Colon (tissue), 2 donors: ENCODE results near the gene SMAD6.

Source experiments
- FAIRE-seq: peaks from 2 replicates; lab custom pipeline; 2012; peaks lifted over from hg19 to GRCh38; lab: Jason Lieb, UNC
- donor health status: control.
- donor health status: control.

Gene SMAD6

DNA sequence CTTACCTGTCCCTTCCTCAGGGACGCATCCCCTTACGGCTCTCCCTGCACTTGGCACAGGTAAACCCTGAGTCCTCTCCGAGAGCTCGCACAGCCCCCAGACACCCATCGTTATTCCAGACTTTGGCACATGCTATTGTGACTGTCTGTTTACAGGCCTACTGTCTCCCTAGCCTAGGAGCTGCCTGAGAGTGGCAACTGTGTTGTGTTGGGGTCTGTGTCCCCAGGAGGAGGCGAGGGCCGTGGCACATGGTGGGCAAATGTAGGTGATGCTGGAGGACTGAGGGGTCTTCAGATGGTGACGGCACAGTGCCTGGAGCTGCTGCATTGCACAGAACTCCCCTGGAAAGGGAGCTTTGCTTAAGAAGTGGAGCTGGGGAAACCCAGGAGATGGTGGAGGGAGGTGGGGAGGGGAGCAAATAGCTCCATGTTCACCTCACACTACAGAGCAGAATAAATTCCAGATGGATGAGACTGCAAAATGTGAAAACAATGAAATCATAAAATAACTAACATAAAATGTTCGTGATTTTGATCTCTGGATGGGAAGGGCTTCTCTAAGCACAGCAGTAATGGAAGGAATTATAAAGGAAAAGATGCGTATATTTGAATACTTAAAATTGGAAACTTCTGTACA, 96.5 kb downstream of the SMAD6 start:
- no peak for FAIRE-seq

GRCh38 chr15:66799242-66799641, 97.2 kb downstream of the SMAD6 start:
- no peak for FAIRE-seq

GRCh38 chr15:66800584-66801235, 98.7 kb downstream of the SMAD6 start:
- FAIRE-seq = no peak

DNA sequence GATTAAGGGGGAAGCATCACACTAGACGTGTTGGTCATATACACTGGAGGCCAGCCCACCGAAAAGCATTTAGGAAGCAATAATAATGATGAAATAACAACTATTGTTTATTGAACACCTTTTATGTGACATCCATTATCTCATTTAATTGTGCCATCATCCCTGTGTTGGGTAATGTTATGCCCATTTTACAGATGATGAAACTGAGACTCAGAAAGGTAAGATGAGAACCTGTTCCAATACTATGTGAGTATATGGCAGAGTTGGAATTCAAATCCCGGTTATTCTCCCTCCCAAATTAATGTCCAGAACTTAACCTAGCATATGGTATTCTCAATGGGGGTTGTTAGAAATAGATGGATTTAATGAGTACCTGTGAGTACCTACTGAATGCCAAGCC, 99.2 kb downstream of the SMAD6 start:
- no peak for FAIRE-seq

GRCh38 chr15:66802025-66803001, 100.3 kb downstream of the SMAD6 start:
- no peak for FAIRE-seq

DNA sequence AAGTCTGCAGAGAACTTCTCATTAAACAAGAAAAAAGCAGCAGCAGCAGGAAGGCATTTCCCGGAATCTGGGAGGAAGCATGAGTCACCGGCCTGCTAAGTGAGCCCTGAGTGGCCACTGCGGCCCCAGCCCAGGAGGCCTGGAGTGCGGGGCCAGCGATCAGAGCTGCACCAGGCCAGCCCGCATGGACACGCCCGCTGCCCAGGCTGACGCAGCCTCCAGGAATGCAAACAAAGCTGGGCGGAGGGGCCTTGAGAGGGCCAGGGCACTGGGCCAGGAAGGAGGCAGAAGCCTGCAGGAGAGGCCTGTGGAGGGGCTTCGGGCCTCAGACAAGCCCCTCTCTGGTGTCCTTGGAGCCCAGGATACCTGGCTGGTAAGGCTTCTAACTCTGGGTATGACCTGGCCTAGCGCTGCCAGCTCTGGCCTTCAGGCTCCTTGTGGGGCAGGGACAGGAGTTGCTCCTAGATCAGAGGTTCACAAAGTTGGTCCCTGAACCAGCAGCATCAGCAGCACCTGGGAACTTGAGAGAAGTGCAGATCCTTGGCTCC, 101.2 kb downstream of the SMAD6 start:
- FAIRE-seq = no peak

DNA sequence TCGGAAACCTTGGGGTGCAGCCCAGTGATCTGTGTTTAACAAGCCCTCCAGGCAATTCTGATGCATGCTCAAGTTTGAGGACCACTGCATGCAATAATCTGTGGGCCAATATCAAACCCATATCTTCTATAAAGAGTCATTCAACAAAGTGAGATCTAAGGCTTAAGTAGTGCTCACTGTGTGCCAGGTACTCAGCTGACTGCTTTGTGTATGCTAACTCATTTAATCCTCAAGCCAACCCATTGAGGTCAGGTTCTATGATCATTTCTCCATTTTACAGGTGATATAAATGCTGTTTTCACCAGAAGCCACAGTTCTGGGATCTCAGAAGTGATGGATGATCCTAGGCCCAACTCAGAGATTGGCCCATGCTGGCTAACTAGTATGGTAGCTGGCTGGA, 101.7 kb downstream of the SMAD6 start:
- no peak for FAIRE-seq

DNA sequence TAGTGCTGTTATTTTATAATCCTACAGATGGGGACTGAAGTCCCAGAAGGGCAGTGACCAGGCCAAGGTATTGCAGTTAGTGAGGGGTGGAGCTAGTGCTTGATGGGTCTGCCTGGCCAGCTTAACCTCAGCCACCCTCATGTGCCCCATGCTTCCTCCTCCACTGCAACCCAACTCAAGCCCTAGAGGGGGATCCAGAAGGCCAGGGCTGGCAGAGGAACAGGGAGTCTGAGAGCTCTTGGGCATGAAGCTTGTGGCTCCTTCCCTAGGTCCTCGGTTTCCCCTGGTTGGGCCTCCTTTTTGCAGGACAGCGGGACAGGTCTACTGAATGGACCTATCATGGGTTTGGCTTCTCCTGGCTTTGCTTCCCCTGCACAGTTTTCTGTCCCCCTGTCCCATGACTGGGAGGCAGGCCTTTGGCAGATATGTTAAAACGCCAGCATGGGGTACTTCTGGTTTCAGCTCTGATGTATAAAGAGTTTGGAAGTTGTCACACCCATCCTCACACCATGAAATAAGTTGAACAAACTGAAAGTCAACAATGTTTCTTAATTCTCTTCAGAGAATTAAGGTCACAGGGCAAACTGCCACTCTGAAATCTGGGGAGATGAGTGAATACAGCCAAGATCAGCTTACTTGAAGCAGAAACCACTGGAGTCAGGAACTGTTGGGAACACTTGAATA, 103.3 kb downstream of the SMAD6 start:
- FAIRE-seq = no peak

DNA sequence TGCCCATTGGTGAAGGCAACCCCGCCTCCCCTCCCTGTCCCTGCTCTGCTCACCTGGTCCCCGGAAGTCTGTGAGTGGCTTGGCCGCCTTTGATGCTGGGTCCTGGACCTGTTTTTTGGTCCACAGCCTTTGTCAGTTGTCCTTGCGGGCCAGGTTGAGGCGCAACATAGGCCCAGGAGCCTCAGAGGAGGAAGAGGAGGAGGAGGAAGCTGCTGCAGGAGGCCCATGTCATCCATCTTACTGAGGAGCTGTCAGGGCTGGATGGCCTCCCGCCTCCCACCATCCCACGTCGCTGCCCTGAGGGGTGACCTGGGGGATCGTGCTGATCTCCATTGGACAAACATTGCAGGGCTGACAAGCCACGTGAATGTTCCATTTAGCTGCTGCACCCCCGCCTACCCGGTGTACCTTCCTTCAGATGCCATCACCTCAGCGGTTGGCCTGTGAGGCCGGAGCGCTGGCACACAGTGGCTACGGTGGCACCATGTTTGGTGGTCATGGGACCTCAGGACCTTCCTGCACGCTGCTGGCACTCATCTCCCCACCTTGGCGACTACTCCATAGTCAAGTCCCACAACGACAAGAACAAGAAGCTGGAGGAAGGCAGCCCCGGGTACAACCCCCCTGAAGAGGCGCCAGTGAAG, 106.3 kb downstream of the SMAD6 start:
- FAIRE-seq = no peak

GRCh38 chr15:66809664-66810063, 107.6 kb downstream of the SMAD6 start:
- FAIRE-seq = no peak

DNA sequence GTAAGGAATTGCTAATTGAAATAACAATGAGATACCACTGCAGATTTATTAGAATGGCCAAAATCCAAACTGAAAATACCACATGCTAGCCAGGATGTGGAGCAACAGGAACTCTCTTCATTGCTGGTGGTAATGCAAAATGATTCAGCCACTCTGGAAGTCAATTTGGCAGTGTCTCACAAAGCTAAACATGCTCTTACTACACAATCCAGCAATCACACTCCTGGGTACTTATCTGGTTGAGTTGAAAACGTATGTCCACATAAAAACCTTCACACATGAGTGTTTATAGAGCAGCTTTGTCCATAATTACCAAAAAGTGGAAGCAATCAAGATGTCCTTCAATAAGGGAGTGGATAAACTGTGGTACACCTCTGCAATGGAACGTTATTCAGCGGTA, 113.3 kb downstream of the SMAD6 start:
- FAIRE-seq = no peak

DNA sequence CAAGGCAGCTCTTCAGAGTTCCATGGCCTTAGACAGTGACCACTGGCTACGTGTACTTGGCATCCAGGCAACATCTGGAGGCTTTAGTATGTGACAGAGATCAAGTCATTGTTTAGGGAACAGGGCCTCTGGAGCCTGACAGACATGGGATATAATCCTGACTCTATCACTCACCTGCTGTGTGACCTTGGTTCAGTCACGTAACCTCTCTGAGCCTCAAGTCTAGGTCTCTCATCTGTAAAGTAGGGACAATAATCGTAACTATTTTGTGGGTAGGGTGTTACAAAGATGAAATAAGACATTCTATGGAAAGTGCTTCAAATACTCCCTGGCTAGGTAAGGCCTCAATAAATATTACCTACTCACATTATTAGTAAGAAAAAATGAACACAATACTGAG, 114.2 kb downstream of the SMAD6 start:
- FAIRE-seq = no peak

DNA sequence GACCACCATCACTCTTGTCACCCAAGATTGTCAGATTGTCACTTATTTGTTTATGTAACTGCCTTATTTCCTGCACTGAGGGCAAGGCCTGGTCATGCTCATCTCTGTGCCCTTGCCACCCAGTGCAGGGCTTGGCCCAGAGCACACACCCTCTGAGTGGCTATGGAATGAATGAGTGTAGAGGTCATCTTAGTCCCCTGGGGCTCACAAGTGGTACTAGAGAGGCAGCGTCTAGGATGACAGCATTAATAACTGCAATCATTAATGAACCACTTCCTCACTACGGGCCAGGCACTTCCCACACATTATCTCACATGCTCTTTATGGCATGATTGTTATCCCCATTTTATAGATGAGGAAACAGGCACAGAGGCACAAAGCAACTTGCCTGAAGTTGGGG, 117.0 kb downstream of the SMAD6 start:
- no peak for FAIRE-seq

DNA sequence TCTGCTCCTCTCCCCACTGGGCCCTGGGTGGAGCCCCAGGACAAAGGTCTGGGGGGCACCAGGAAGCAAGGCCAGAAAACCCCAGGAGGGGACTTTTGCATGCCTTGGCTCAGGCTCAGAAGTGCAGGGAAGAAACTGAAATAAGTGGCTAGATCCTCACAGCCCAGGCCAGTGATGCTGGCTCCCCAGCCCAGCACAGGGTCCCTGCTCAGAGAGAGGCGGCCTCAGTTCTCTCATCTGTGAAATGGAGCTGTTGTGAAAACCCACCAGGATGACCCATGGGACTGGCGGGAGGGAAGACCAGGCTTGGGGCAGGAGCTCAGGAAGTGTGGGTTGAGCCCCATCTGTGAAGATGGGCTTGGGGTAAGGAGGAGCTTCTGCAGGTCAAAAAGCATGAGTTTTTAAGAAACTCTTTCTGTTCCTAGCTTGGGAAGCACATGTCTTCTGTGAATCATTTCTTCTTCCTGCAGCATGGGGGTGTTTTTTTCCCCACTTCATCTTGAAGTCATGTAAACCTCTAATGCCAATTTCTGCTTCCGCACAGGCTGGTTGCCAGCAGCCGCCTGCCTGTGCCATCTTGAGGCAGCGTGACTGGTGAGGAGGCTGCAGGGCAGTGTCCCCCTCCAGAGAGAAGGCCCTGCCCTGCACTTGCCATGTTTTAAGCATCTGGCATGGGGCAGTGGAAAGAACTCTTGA, 118.6 kb downstream of the SMAD6 start:
- no peak for FAIRE-seq

GRCh38 chr15:66821307-66821706, 119.3 kb downstream of the SMAD6 start:
- FAIRE-seq = no peak

DNA sequence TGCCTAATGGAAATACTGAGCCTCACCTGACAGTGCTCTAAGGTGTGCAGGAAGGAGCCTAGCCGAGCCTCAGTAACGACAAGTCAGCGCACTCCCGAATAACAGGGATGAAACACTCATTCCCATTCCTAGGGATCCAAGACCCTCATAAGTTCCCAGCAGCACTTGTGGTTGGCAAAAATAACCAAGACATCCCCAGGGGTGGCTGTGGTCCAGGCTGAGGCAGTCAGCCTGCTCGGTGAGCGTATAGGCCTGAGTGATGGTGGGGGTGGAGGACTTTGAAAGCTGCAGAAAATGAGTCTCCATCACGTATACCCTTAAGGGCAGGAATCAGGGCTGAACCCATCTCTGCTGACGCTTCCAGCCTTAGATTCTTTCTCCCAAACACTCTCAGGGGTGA, 120.1 kb downstream of the SMAD6 start:
- no peak for FAIRE-seq

DNA sequence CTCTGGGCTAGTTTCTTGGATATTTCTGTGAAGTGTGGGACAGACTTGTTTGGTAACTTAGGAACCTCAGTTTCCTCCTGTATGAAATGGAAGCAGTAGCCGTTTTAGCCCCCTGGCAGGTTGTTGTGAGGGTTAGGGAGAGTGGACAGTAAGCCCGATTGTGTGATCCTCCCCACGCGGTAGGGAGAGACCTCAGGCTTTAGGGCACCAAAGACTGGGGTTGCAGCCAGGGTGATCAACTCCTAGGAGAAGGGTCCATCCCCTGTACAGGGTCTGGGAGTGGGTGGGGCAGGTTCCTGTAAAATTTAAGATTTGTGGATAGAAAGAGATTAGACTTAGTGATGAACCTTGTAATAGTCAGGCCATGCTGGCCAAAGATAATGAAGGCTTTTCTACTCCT, 120.5 kb downstream of the SMAD6 start:
- no peak for FAIRE-seq

DNA sequence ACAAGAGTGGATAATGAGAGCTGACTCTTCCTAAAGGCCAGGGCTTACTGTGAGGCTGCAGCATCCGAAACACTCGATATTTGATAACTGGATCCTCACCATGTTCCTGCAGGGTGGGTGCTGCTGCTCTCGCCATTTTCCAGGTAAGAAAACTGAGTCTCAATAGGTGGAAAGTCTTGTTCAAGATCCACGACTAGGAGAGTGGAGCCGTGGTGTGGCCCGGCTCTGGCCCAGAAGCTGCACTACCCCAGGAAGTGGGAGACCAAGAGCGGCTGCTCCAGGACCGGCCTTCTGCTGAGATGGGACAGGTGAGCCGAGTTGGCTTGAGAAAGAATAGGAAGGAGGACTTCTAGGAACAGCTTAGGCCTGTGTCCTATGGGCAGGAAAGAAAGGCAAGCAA, 121.6 kb downstream of the SMAD6 start:
- no peak for FAIRE-seq

GRCh38 chr15:66824424-66824823, 122.4 kb downstream of the SMAD6 start:
- FAIRE-seq = no peak

DNA sequence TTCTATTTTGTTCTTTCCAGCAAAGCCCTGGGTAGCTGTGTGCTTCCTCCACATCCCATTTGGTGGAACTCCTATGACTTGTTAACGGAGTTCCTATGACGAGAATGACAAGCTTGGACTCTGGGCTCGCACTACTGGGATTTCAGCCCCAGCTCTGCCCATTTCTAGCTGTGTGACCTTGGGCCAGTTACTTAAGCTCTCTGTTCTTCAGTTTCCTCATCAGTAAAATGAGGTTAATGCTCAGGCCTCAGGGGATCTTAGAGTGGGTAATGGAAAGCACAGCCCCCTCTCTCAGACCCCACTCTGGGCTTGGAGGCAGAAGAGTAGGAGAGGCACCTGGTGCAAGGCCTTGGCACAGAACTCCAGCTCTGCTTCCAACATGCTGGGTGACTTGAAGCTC, 123.1 kb downstream of the SMAD6 start:
- no peak for FAIRE-seq

DNA sequence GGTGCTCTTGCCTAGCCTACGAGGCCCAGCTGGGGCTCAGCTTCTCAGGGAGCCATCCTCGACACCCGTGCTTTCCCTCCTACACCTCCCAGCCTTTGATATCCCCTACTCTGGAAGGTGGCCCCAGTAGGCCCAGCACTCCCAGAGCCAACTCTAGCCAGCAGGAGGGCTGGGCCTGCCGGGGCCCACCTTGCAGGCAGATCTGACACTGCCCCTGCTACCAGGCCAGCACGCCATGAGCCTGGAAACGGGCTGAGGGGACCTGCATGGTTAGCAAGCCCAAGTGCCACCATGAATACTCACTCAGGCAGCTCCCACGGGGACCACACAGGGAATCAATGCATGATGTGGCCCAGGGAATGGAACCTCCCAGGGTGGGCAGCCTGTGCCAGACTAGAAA, 123.7 kb downstream of the SMAD6 start:
- no peak for FAIRE-seq
